Mesothelial cell of epicardium (in vitro differentiated cells): ENCODE measurements around the gene TFDP2. TPM values are rescaled to one million over a fixed set of nuclear protein-coding genes. Genes with fewer than 3 reads are reported as not detected.
"Not testable (repeated sequence)": the region's sequence is repeated elsewhere in the genome, so short reads cannot be mapped to it uniquely, and the experiment has no call there.

Source experiments
- DNase-seq, 2 experiments: peaks; one replicate each; pipeline ENCODE4 v3.0.0; 2021; ENCODE audit warnings: low spot score in 2 of 2; ENCODE audit not compliant: unreplicated experiment in 2 of 2
- H3K27ac Mint-ChIP-seq: 2 replicates; pipeline ENCODE4 v1.8.0; 2021; ENCODE audit warnings: mixed read lengths
- H3K27me3 Mint-ChIP-seq: 2 replicates; pipeline ENCODE4 v1.8.0; 2021; ENCODE audit warnings: low read depth, mixed read lengths
- H3K36me3 Mint-ChIP-seq: 2 replicates; pipeline ENCODE4 v1.8.0; 2021; ENCODE audit warnings: mixed read lengths
- H3K4me1 Mint-ChIP-seq: 2 replicates; pipeline ENCODE4 v1.8.0; 2021; ENCODE audit warnings: mixed read lengths
- H3K4me3 Mint-ChIP-seq: 2 replicates; pipeline ENCODE4 v1.8.0; 2021; ENCODE audit warnings: mild to moderate bottlenecking, moderate library complexity, mixed read lengths
- H3K9me3 Mint-ChIP-seq: 2 replicates; pipeline ENCODE4 v1.8.0; 2021; ENCODE audit warnings: mixed read lengths
- CTCF ChIP-seq: fragments of 200-600 bp; sonication (generic); IDR thresholded peaks from one replicate; pipeline ENCODE4 v1.5.0; 2021; ENCODE audit warnings: antibody characterized with exemption; ENCODE audit not compliant: unreplicated experiment
- total RNA-seq: library from RNA; stranded (reverse); gene quantifications from 3 replicates; pipeline ENCODE4 v1.2.1, GENCODE V29; 2021

The TFDP2 gene
- total RNA-seq, 1 donor from 2014 or later = 109 TPM

- H3K27ac Mint-ChIP-seq = no peak overlapping the region
- no peak for DNase-seq
- H3K9me3 Mint-ChIP-seq = no peaks in the 10 kb centered on the region
- peaks cover 34% of the 10 kb centered on the region for H3K36me3 Mint-ChIP-seq
- no peaks in the 10 kb centered on the region for H3K4me1 Mint-ChIP-seq
- no peak for TF ChIP-seq CTCF
- no peaks in the 10 kb centered on the region for H3K27me3 Mint-ChIP-seq
- no peak overlapping the region for H3K4me3 Mint-ChIP-seq
Observed at GRCh38 chr3:141986548-141987107, 162.7 kb downstream of the TFDP2 start.

GRCh38 chr3:141981084-141981483, 168.3 kb downstream of the TFDP2 start:
- no peak for DNase-seq
- no peak for TF ChIP-seq CTCF

GRCh38 chr3:141979050-141979671, 170.2 kb downstream of the TFDP2 start:
- Mint-ChIP-seq H3K4me3 (no peak overlapping the region), H3K27me3 (no peaks in the 10 kb centered on the region)

More at GRCh38 chr3:141981084-141981483, 168.3 kb downstream of the TFDP2 start:
- no peaks in the 10 kb centered on the region for H3K9me3 Mint-ChIP-seq
- no peaks in the 10 kb centered on the region for H3K27me3 Mint-ChIP-seq
- no peaks in the 10 kb centered on the region for H3K4me1 Mint-ChIP-seq
- H3K4me3 Mint-ChIP-seq = no peak overlapping the region
- no peak overlapping the region for H3K27ac Mint-ChIP-seq
- peaks cover 28% of the 10 kb centered on the region for H3K36me3 Mint-ChIP-seq

GRCh38 chr3:141974777-141975176, 174.6 kb downstream of the TFDP2 start:
- not testable (repeated sequence) for H3K9me3 Mint-ChIP-seq, DNase-seq, H3K27ac Mint-ChIP-seq, H3K4me3 Mint-ChIP-seq, H3K27me3 Mint-ChIP-seq, H3K4me1 Mint-ChIP-seq
- H3K36me3 Mint-ChIP-seq = peaks cover 32% of the 10 kb centered on the region

More at GRCh38 chr3:141979050-141979671, 170.2 kb downstream of the TFDP2 start:
- H3K36me3 Mint-ChIP-seq = peaks cover 25% of the 10 kb centered on the region
- H3K4me1 Mint-ChIP-seq = no peaks in the 10 kb centered on the region
- H3K9me3 Mint-ChIP-seq = no peaks in the 10 kb centered on the region
- TF ChIP-seq CTCF = no peak
- no peak overlapping the region for H3K27ac Mint-ChIP-seq
- DNase-seq = no peak

GRCh38 chr3:141972399-141972798, 176.9 kb downstream of the TFDP2 start:
- Mint-ChIP-seq H3K36me3 (peaks cover 36% of the 10 kb centered on the region), H3K4me1 (peaks cover 13% of the 10 kb centered on the region), H3K9me3 (no peaks in the 10 kb centered on the region), H3K27ac (peak overlapping the region; percentile 36), H3K4me3 (no peak overlapping the region), H3K27me3 (no peaks in the 10 kb centered on the region)
- TF ChIP-seq CTCF = no peak
- DNase-seq = no peak

- Mint-ChIP-seq H3K4me3 (no peak overlapping the region), H3K27me3 (no peaks in the 10 kb centered on the region), H3K27ac (peak overlapping the region; percentile 36), H3K9me3 (no peaks in the 10 kb centered on the region), H3K36me3 (peaks cover 34% of the 10 kb centered on the region), H3K4me1 (peaks cover 13% of the 10 kb centered on the region)
- no peak for TF ChIP-seq CTCF
- no peak for DNase-seq
Observed at GRCh38 chr3:141971571-141971970, 177.8 kb downstream of the TFDP2 start.
